ENCODE results near the gene CLIC5.

GRCh38 chr6:45900808-45901752 lies 114.6 kb downstream of the CLIC5 start:
- TF ChIP-seq POLR2A (IDR thresholded peaks at IDR 0.05) = no peak
- TF ChIP-seq, protein P1, sequence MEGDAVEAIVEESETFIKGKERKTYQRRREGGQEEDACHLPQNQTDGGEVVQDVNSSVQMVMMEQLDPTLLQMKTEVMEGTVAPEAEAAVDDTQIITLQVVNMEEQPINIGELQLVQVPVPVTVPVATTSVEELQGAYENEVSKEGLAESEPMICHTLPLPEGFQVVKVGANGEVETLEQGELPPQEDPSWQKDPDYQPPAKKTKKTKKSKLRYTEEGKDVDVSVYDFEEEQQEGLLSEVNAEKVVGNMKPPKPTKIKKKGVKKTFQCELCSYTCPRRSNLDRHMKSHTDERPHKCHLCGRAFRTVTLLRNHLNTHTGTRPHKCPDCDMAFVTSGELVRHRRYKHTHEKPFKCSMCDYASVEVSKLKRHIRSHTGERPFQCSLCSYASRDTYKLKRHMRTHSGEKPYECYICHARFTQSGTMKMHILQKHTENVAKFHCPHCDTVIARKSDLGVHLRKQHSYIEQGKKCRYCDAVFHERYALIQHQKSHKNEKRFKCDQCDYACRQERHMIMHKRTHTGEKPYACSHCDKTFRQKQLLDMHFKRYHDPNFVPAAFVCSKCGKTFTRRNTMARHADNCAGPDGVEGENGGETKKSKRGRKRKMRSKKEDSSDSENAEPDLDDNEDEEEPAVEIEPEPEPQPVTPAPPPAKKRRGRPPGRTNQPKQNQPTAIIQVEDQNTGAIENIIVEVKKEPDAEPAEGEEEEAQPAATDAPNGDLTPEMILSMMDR (IDR thresholded peaks at IDR 0.05) = no peak

Data from adrenal gland (tissue), 5 donors.